OCI-LY1 (cell line): ENCODE results near the gene MANSC4.

Experiments
- H2AFZ ChIP-seq: fragments of 200-600 bp; sonication (generic), shearing (Covaris generic); 2 replicates; pipeline ENCODE4 v1.6.0; 2014; ENCODE audit warnings: antibody characterized with exemption, mild to moderate bottlenecking, low read length
- H3F3A ChIP-seq: fragments of 200-600 bp; sonication (generic), shearing (Covaris generic); 2 replicates; pipeline ENCODE4 v1.6.0; 2014; ENCODE audit warnings: mild to moderate bottlenecking, antibody characterized with exemption, low read length, moderate library complexity; ENCODE audit not compliant: insufficient read depth
- H3K27ac ChIP-seq: fragments of 200-600 bp; sonication (generic); 2 replicates; pipeline ENCODE4 v1.5.1; 2014; ENCODE audit warnings: low read length, mixed run types, mild to moderate bottlenecking, low read depth; ENCODE audit not compliant: poor library complexity, severe bottlenecking
- H3K27me3 ChIP-seq: fragments of 200-600 bp; sonication (generic); 2 replicates; pipeline ENCODE4 v1.6.0; 2014; ENCODE audit warnings: antibody characterized with exemption, mild to moderate bottlenecking, low read length, moderate library complexity; ENCODE audit not compliant: insufficient read depth
- H3K36me3 ChIP-seq: fragments of 200-600 bp; sonication (generic); 2 replicates; pipeline ENCODE4 v1.6.1; 2014; ENCODE audit warnings: mild to moderate bottlenecking, antibody characterized with exemption, low read length, moderate library complexity, mixed read lengths; ENCODE audit not compliant: insufficient read depth
- H3K4me1 ChIP-seq: fragments of 200-600 bp; sonication (generic); 2 replicates; pipeline ENCODE4 v1.5.1; 2014; ENCODE audit warnings: mild to moderate bottlenecking, low read length, moderate library complexity; ENCODE audit not compliant: insufficient read depth, severe bottlenecking
- H3K4me2 ChIP-seq: fragments of 200-600 bp; sonication (generic), shearing (Covaris generic); 2 replicates; pipeline ENCODE4 v1.6.1; 2014; ENCODE audit warnings: low read length
- H3K4me3 ChIP-seq: fragments of 200-600 bp; sonication (generic); 2 replicates; pipeline ENCODE4 v1.5.1; 2014; ENCODE audit warnings: low read length, low read depth, mild to moderate bottlenecking, mixed read lengths; ENCODE audit not compliant: poor library complexity, severe bottlenecking
- H3K79me2 ChIP-seq: fragments of 200-600 bp; shearing (Covaris generic); 2 replicates; pipeline ENCODE4 v1.6.1; 2016; ENCODE audit warnings: mixed run types, low read length, mixed read lengths; ENCODE audit not compliant: insufficient read depth
- H3K9ac ChIP-seq: fragments of 200-600 bp; sonication (generic), shearing (Covaris generic); 2 replicates; pipeline ENCODE4 v1.6.1; 2014; ENCODE audit warnings: mild to moderate bottlenecking, low read length, mixed read lengths
- H3K9me2 ChIP-seq: fragments of 200-600 bp; sonication (generic), shearing (Covaris generic); 2 replicates; pipeline ENCODE4 v1.6.1; 2014; ENCODE audit warnings: low read depth, mild to moderate bottlenecking, low read length, mixed read lengths
- H3K9me3 ChIP-seq: fragments of 200-600 bp; shearing (Covaris generic); 2 replicates; pipeline ENCODE4 v1.6.1; 2014; ENCODE audit warnings: low read length, mixed read lengths
- H4K20me1 ChIP-seq: fragments of 200-600 bp; sonication (generic), shearing (Covaris generic); 2 replicates; pipeline ENCODE4 v1.6.0; 2016; ENCODE audit warnings: mild to moderate bottlenecking, low read length; ENCODE audit not compliant: insufficient read depth
- CTCF ChIP-seq: fragments of 200-600 bp; sonication (generic), shearing (Covaris generic); IDR thresholded peaks from 2 replicates; pipeline ENCODE4 v1.5.1; 2017; ENCODE audit warnings: mild to moderate bottlenecking, antibody characterized with exemption, low read length, moderate library complexity, mixed read lengths
- EZH2 ChIP-seq: fragments of 200-600 bp; sonication (generic), shearing (Covaris generic); IDR thresholded peaks from 2 replicates; pipeline ENCODE4 v1.8.0; 2017; ENCODE audit warnings: borderline replicate concordance, mixed run types, mild to moderate bottlenecking, antibody characterized with exemption, low read length, moderate library complexity, mixed read lengths

The MANSC4 gene

GRCh38 chr12:27730097-27730588 lies 49.9 kb downstream of the MANSC4 start:
- H3K27ac ChIP-seq: no peak overlapping the region
- H3K9me2 ChIP-seq: no peaks in the 10 kb centered on the region
- H3K4me1 ChIP-seq: peaks cover 4% of the 10 kb centered on the region
- H3K4me2 ChIP-seq: no peak overlapping the region
- no peak overlapping the region for H2AFZ ChIP-seq
- H3K9ac ChIP-seq: no peak overlapping the region
- no peaks in the 10 kb centered on the region for H3F3A ChIP-seq
- no peak for TF ChIP-seq EZH2
- no peak for TF ChIP-seq CTCF
- H3K36me3 ChIP-seq: peaks cover 61% of the 10 kb centered on the region
- no peak overlapping the region for H3K4me3 ChIP-seq
- no peaks in the 10 kb centered on the region for H4K20me1 ChIP-seq
- no peaks in the 10 kb centered on the region for H3K9me3 ChIP-seq
- H3K79me2 ChIP-seq: no peaks in the 10 kb centered on the region
- no peaks in the 10 kb centered on the region for H3K27me3 ChIP-seq

GRCh38 chr12:27723212-27723611 lies 56.8 kb downstream of the MANSC4 start:
- no peak overlapping the region for H2AFZ ChIP-seq
- H3K4me1 ChIP-seq: no peaks in the 10 kb centered on the region
- H3K9ac ChIP-seq: no peak overlapping the region
- H3K4me2 ChIP-seq: no peak overlapping the region
- H3K27me3 ChIP-seq: no peaks in the 10 kb centered on the region
- H3K36me3 ChIP-seq: peaks cover 82% of the 10 kb centered on the region
- H3K4me3 ChIP-seq: no peak overlapping the region
- no peaks in the 10 kb centered on the region for H3K9me2 ChIP-seq
- H3K27ac ChIP-seq: no peak overlapping the region
- no peaks in the 10 kb centered on the region for H4K20me1 ChIP-seq
- no peaks in the 10 kb centered on the region for H3K79me2 ChIP-seq
- H3F3A ChIP-seq: no peaks in the 10 kb centered on the region
- H3K9me3 ChIP-seq: no peaks in the 10 kb centered on the region
- TF ChIP-seq CTCF: no peak
- TF ChIP-seq EZH2: no peak
